ENCODE measurements around the gene ABHD16A. TPM values are rescaled to one million over a fixed set of nuclear protein-coding genes. Genes with fewer than 3 reads are reported as not detected.

The ABHD16A gene
- total and polyA plus RNA-seq, 2 of the 13 experiments (the other 11 are each of a cell fraction or from before 2014, with no cell fraction given): 43.5 to 45.4 TPM

DNA sequence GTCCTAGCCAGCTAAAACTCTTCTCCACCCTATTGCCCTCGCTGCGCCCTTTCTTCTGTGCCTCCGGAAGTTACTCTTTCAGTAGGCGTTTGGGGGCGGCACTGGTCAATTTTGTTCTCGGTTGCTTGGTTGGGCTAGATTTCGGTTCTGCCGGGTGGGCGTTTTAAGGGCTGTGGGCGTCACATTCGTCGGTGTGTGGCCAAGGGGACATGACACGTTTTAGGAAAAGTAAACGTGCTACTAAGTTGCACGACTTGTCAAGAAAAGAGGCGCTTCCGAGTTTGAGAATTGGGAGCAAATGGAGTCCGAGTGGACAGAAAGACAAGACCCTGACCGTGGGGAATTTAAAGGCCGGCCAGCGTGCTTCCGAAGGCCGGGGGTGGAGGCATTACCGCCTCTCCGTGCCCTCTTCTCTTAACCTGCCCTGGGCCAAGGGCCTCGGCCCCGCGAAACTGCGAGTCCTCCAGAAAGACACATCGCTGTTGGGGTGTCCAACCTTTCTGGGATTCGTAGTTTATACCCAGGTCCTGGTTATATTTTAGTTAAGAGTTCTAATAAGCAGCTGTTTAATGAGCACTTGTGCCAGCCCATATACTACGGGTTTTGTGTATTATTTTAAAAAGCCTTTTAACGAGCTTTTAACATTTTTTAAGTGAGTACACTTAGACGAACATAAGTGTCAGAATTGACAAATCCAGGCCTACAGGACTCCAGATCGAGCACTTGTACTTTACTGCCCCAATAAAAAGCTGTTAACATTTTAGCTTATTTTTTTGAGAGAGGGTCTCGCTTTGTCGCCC is 50.0 kb downstream of the ABHD16A start (continued):
- TF ChIP-seq HOXA9 (CRISPR knock-in tag; IDR thresholded peaks at IDR 0.05; ENCODE audit: borderline replicate concordance): no peak
- peak; percentile 45; the same call in 1 of the 2 replicates for TF ChIP-seq ZNF850 (CRISPR knock-in tag; conservative IDR thresholded peaks at IDR 0.05)
- TF ChIP-seq STAG1 (CRISPR knock-in tag; IDR thresholded peaks at IDR 0.05): peak; percentile 36; the same call in 1 of the 2 replicates
- no peak for TF ChIP-seq ZNF781 (CRISPR knock-in tag; IDR thresholded peaks at IDR 0.05; ENCODE audit: borderline replicate concordance, not compliant biosample characterization)
- peak; percentile 40 for TF ChIP-seq SALL2 (CRISPR knock-in tag; IDR thresholded peaks at IDR 0.05)
- peak; percentile 26; the same call in 1 of the 2 replicates for TF ChIP-seq MAFF (IDR thresholded peaks at IDR 0.05; ENCODE audit: low read depth, low read length)
- TF ChIP-seq, protein P1, sequence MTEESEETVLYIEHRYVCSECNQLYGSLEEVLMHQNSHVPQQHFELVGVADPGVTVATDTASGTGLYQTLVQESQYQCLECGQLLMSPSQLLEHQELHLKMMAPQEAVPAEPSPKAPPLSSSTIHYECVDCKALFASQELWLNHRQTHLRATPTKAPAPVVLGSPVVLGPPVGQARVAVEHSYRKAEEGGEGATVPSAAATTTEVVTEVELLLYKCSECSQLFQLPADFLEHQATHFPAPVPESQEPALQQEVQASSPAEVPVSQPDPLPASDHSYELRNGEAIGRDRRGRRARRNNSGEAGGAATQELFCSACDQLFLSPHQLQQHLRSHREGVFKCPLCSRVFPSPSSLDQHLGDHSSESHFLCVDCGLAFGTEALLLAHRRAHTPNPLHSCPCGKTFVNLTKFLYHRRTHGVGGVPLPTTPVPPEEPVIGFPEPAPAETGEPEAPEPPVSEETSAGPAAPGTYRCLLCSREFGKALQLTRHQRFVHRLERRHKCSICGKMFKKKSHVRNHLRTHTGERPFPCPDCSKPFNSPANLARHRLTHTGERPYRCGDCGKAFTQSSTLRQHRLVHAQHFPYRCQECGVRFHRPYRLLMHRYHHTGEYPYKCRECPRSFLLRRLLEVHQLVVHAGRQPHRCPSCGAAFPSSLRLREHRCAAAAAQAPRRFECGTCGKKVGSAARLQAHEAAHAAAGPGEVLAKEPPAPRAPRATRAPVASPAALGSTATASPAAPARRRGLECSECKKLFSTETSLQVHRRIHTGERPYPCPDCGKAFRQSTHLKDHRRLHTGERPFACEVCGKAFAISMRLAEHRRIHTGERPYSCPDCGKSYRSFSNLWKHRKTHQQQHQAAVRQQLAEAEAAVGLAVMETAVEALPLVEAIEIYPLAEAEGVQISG (CRISPR knock-in tag; IDR thresholded peaks at IDR 0.05): 0 out of 2 replicates have a peak, but pooled peaks have one; percentile 12
- TF ChIP-seq, protein P2, sequence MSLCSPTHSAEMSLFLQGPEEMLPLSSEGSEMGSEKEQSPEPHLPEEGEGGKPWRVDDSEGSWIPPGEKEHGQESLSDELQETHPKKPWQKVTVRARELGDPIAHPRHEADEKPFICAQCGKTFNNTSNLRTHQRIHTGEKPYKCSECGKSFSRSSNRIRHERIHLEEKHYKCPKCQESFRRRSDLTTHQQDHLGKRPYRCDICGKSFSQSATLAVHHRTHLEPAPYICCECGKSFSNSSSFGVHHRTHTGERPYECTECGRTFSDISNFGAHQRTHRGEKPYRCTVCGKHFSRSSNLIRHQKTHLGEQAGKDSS (CRISPR knock-in tag; IDR thresholded peaks at IDR 0.05; ENCODE audit: borderline replicate concordance, low read depth): 0 out of 2 replicates have a peak, but pooled peaks have one; percentile 65
- TF ChIP-seq KLF9 (CRISPR knock-in tag; IDR thresholded peaks at IDR 0.05; ENCODE audit: low read depth): no peak
- peak; percentile 13; the same call in 1 of the 2 replicates for TF ChIP-seq IRF2 (CRISPR knock-in tag; IDR thresholded peaks at IDR 0.05)
- peak; percentile 93 for TF ChIP-seq ETV5 (CRISPR knock-in tag; IDR thresholded peaks at IDR 0.05; ENCODE audit: borderline replicate concordance)
- 0 out of 2 replicates have a peak, but pooled peaks have one; percentile 25 for TF ChIP-seq ZNF20 (CRISPR knock-in tag; IDR thresholded peaks at IDR 0.05)
- peak; percentile 61; the same call in 1 of the 2 replicates for TF ChIP-seq SIN3A (IDR thresholded peaks at IDR 0.05; ENCODE audit: borderline replicate concordance, low read depth, low read length)
- no peak; the same call in 1 of the 2 replicates for TF ChIP-seq RELA (CRISPR knock-in tag; IDR thresholded peaks at IDR 0.05)
- TF ChIP-seq ZNF557 (CRISPR knock-in tag; IDR thresholded peaks at IDR 0.05): no peak
- peak; percentile 48; the same call in 1 of the 2 replicates for TF ChIP-seq ZFX (CRISPR knock-in tag; IDR thresholded peaks at IDR 0.05; ENCODE audit: low read depth)
- TF ChIP-seq SRSF1 (optimal IDR thresholded peaks at IDR 0.05; ENCODE audit: low read depth, low read length): no peak
- peak; percentile 22 for TF ChIP-seq SAP130 (CRISPR knock-in tag; IDR thresholded peaks at IDR 0.05; ENCODE audit: low read depth)
- no peak for TF ChIP-seq ZBTB1 (CRISPR knock-in tag; IDR thresholded peaks at IDR 0.05; ENCODE audit: borderline replicate concordance)
- 0 out of 2 replicates have a peak, but pooled peaks have one; percentile 53 for TF ChIP-seq MTF2 (CRISPR knock-in tag; IDR thresholded peaks at IDR 0.05; ENCODE audit: borderline replicate concordance)
- no peak for TF ChIP-seq SRF (IDR thresholded peaks at IDR 0.05; ENCODE audit: low read depth, low read length)
- TF ChIP-seq, protein P3, sequence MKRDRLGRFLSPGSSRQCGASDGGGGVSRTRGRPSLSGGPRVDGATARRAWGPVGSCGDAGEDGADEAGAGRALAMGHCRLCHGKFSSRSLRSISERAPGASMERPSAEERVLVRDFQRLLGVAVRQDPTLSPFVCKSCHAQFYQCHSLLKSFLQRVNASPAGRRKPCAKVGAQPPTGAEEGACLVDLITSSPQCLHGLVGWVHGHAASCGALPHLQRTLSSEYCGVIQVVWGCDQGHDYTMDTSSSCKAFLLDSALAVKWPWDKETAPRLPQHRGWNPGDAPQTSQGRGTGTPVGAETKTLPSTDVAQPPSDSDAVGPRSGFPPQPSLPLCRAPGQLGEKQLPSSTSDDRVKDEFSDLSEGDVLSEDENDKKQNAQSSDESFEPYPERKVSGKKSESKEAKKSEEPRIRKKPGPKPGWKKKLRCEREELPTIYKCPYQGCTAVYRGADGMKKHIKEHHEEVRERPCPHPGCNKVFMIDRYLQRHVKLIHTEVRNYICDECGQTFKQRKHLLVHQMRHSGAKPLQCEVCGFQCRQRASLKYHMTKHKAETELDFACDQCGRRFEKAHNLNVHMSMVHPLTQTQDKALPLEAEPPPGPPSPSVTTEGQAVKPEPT (CRISPR knock-in tag; IDR thresholded peaks at IDR 0.05; ENCODE audit: low read depth): 0 out of 2 replicates have a peak, but pooled peaks have one; percentile 52
- TF ChIP-seq FOXK2 (IDR thresholded peaks at IDR 0.05): peak; percentile 28; the same call in 1 of the 2 replicates
- peak; percentile 72 for TF ChIP-seq ZNF572 (CRISPR knock-in tag; IDR thresholded peaks at IDR 0.05)
- TF ChIP-seq HES4 (CRISPR knock-in tag; IDR thresholded peaks at IDR 0.05; ENCODE audit: borderline replicate concordance): 0 out of 2 replicates have a peak, but pooled peaks have one; percentile 40
